ENCODE data around the gene TACC2. TPM values are rescaled to one million over a fixed set of nuclear protein-coding genes. Genes with fewer than 3 reads are reported as not detected.

TACC2 gene
- total RNA-seq, 1 experiment from 2014 or later, result 15.8 TPM

DNA sequence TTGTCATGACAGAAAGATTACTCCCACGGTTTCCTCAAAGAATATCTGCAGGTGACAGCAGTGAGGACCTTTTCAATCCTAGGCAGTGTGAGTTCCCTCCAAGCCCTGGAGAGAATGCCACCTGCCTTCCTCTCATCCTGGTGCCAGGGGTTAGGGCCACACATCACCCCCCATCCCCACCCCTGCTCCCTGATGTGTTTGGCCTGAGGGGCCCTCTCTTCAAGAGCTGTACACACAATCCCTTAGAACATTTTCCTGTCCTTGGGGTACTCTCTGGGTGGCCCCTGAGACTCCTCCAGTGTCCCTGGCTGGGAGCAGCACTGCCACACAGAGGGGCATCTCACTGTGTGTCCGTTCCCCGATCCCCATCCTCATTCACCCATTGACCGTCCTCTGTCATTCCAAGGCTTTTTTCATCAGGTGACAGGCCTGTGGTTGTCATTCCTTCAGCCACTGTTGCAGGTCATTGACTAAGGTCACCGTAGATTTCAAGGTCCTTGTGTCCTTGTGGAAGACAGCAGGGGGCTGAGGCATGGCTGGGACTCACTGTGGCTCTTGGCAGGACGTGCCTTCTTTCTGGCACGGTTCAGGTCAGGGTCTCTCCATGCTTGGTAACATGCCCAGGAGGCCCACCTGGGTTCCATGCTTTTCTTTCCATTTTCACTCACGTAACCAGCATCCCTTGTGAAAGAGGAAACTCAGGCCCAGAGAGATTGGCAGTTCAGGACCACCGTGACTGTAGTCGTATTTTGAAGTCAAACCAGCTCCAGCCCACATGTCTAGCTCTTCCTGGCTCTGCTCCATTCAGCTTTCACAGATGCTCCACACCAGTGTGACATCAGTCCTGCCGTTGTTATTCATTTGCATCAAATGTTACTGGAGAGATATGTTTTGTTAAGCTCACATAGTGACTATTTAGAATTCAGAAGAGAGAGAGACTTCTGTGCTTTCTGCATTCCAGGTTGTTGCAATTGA lies 255.3 kb downstream of the TACC2 start:
- Histone ChIP-seq H2AFZ (no peak overlapping the region), H3K9me2 (ENCODE audit: insufficient read depth) (no peaks in the 10 kb centered on the region), H3K36me3 (ENCODE audit: low read depth) (no peaks in the 10 kb centered on the region), H3K4me3 (no peak overlapping the region), H3K4me1 (replicated peaks; ENCODE audit: insufficient read depth) (no peaks in the 10 kb centered on the region), H3F3A (ENCODE audit: insufficient read depth, low read depth) (no peaks in the 10 kb centered on the region), H4K20me1 (ENCODE audit: insufficient read depth) (no peaks in the 10 kb centered on the region), H3K4me2 (no peak overlapping the region), H3K9me3 (ENCODE audit: insufficient read depth, low read depth) (no peaks in the 10 kb centered on the region), H3K79me2 (ENCODE audit: low read depth) (no peaks in the 10 kb centered on the region), H3K27me3 (ENCODE audit: insufficient read depth, low read depth) (no peaks in the 10 kb centered on the region), H3K27ac (no peak overlapping the region)
- no TSS peak for BruUV-seq (replicated peaks)
- ChIA-PET CTCF (no interaction called here), POLR2A (ENCODE audit: unreplicated experiment) (no interaction called here)
- TF ChIP-seq, protein P1, sequence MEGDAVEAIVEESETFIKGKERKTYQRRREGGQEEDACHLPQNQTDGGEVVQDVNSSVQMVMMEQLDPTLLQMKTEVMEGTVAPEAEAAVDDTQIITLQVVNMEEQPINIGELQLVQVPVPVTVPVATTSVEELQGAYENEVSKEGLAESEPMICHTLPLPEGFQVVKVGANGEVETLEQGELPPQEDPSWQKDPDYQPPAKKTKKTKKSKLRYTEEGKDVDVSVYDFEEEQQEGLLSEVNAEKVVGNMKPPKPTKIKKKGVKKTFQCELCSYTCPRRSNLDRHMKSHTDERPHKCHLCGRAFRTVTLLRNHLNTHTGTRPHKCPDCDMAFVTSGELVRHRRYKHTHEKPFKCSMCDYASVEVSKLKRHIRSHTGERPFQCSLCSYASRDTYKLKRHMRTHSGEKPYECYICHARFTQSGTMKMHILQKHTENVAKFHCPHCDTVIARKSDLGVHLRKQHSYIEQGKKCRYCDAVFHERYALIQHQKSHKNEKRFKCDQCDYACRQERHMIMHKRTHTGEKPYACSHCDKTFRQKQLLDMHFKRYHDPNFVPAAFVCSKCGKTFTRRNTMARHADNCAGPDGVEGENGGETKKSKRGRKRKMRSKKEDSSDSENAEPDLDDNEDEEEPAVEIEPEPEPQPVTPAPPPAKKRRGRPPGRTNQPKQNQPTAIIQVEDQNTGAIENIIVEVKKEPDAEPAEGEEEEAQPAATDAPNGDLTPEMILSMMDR (conservative IDR thresholded peaks at IDR 0.05), result no peak
- no peak for TF ChIP-seq EZH2 (IDR thresholded peaks at IDR 0.05; ENCODE audit: low read depth)
- intact Hi-C loops (cut with micrococcal nuclease; ENCODE audit: unreplicated experiment), result no loop called here
- no peak for DNase-seq

DNA sequence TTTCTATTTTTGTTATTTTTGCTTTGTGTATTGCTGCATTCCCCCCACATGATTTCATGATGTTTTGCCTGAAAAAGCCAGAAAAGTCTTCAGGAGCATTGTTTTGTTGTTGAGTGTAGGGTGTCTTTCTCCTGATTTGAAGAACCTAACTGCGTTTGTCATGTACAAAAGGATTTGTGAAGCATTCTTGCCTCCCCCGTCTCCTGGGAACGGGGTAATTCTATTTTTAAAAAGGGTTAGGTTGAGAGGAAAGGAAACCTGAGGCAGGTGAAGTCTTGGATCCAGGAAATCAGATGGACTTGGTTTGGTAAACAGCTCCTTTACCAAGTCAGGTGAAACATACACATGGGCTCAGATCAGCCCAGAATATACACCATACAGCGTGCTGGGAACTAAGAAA lies 256.2 kb downstream of the TACC2 start:
- Histone ChIP-seq H3K4me2 (no peak overlapping the region), H3K36me3 (ENCODE audit: low read depth) (no peaks in the 10 kb centered on the region), H3K79me2 (ENCODE audit: low read depth) (no peaks in the 10 kb centered on the region), H3K9me3 (ENCODE audit: insufficient read depth, low read depth) (no peaks in the 10 kb centered on the region), H3K9me2 (ENCODE audit: insufficient read depth) (no peaks in the 10 kb centered on the region), H3K4me3 (no peak overlapping the region), H2AFZ (no peak overlapping the region), H4K20me1 (ENCODE audit: insufficient read depth) (no peaks in the 10 kb centered on the region), H3K27me3 (ENCODE audit: insufficient read depth, low read depth) (no peaks in the 10 kb centered on the region), H3F3A (ENCODE audit: insufficient read depth, low read depth) (no peaks in the 10 kb centered on the region), H3K4me1 (replicated peaks; ENCODE audit: insufficient read depth) (no peaks in the 10 kb centered on the region), H3K27ac (no peak overlapping the region)
- TF ChIP-seq EZH2 (IDR thresholded peaks at IDR 0.05; ENCODE audit: low read depth), result no peak
- TF ChIP-seq, protein P1 (conservative IDR thresholded peaks at IDR 0.05), result no peak
- ChIA-PET POLR2A (ENCODE audit: unreplicated experiment) (no interaction called here), CTCF (no interaction called here)
- intact Hi-C loops (cut with micrococcal nuclease; ENCODE audit: unreplicated experiment), result no loop called here
- BruUV-seq (replicated peaks), result no TSS peak
- DNase-seq, result no peak

DNA sequence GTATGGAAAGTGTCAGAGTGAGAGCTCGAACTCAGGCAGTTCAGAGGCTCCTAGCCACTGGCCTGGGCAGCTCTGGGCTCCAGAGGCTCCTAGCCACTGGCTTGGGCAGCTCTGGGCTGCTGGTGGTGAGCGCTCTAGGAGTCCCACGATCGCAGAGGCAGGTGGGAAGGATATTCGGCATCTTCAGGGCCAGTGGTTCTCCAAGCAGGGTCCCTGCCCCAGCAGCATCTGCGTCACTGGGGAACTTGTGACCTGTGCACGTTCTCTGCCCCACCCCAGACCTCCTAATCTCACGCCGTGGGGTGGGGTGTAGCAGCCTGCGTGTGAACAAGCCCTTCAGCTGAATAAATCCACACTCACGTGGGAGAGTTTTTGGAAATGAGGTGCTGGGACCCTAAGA lies 256.9 kb downstream of the TACC2 start:
- no TSS peak for BruUV-seq (replicated peaks)
- H3K4me3 ChIP-seq, result no peak overlapping the region
- H3F3A ChIP-seq (ENCODE audit: insufficient read depth, low read depth), result no peaks in the 10 kb centered on the region
- no peaks in the 10 kb centered on the region for H3K9me3 ChIP-seq (ENCODE audit: insufficient read depth, low read depth)
- intact Hi-C loops (cut with micrococcal nuclease; ENCODE audit: unreplicated experiment), result no loop called here
- CTCF ChIA-PET, result no interaction called here
- H3K4me2 ChIP-seq, result no peak overlapping the region
- H3K4me1 ChIP-seq (replicated peaks; ENCODE audit: insufficient read depth), result no peaks in the 10 kb centered on the region
- no peak overlapping the region for H3K27ac ChIP-seq
- no peaks in the 10 kb centered on the region for H4K20me1 ChIP-seq (ENCODE audit: insufficient read depth)
- POLR2A ChIA-PET (ENCODE audit: unreplicated experiment), result no interaction called here
- DNase-seq, result no peak
- no peaks in the 10 kb centered on the region for H3K27me3 ChIP-seq (ENCODE audit: insufficient read depth, low read depth)
- H2AFZ ChIP-seq, result no peak overlapping the region
- no peaks in the 10 kb centered on the region for H3K9me2 ChIP-seq (ENCODE audit: insufficient read depth)
- H3K79me2 ChIP-seq (ENCODE audit: low read depth), result no peaks in the 10 kb centered on the region
- H3K36me3 ChIP-seq (ENCODE audit: low read depth), result no peaks in the 10 kb centered on the region
- TF ChIP-seq EZH2 (IDR thresholded peaks at IDR 0.05; ENCODE audit: low read depth), result no peak
- TF ChIP-seq, protein P1 (conservative IDR thresholded peaks at IDR 0.05), result no peak
